Measurements from ENCODE around the gene BTBD10.

BTBD10 gene

DNA sequence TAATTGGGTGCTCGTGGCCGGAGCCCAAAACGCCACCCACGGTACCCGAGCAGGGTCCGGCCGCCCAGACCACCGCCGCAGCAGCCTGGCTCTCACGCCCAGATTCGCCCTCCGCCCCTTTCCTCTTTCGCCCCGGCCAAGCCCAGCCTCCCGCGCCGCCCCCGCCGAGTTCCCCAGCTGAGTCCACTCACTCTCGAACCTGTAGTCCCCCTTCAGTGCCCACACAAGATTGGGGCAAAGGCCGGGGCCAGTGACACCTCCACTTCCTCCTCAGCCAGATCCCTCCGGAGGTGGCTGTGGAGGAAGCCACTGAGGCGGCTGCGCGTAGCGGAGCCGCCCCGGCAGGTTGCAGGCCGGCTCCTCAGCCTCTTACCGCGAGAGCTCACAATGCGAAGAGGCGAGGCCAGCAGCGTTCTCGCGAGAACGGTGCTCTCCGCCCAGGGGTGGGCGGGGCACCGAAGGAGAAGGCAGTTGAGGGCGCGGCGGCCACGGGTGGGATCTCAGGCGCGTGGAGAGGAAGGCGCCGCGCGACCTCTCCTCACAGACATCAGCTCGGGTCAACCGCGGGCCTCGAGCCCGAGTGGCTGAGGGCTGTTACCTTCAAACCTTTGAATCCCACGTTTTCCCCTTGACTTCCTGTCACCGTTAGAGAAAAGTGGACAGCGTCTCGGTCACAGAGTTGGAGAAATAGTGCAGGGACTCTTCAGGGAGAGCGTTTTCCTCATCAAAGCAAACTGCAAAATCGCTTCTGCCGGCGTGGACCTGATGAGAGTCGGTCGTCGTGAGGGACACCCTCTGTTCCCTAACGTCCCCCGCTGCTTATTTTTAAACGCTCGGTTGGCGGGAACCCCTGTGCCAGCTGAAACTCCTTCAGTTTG is at the start of gene BTBD10:
Gene BTBD10, minus strand, starts transcription at position 322 of the 878 bp plus-strand sequence. CDS start 18,098 bp downstream, outside the sequence.
- peak; percentile 74 to 79 for DNase-seq (ENCODE audit: low read depth in 2 of 2)

DNA sequence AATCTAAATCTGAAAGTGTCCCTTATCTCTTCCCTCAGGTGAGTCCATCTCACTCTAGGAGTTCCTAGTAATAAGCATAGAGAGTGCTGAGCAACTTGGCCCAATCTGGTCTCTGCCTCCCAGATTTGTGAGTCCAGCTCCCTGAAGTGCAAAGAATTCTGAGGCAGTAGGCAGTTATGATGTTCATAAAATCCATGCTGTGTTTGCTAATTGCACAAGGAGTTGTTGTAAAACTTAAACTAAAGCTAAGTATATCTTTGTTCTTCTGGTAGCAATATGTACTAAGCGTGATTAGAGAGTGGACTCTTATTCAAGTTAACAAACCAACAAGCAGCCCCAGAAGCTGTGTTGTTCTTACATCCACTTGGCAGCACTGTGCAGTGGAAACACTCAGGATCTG is 40.4 kb upstream of the BTBD10 start:
- no peak for DNase-seq (ENCODE audit: low read depth in 2 of 2)

DNA sequence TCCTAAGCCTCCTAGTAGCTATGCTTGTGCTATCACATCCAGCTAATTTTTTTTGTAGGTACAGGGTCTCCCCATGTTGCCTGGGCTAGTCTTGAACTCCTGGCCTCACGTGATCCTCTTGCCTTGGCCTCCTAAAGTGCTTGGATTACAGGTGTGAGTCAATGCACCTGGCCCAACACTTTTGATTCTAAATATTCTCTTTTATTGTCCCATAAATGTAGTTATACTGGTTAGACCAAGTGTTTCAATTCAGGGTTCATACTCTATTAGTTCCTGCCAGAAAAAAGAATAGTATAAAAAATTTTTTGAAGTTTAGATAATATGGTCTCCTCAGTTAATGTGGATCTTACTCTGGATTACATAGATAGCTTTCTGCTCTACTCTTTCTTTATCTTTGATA is 39.5 kb upstream of the BTBD10 start:
- DNase-seq (ENCODE audit: low read depth in 2 of 2): no peak

DNA sequence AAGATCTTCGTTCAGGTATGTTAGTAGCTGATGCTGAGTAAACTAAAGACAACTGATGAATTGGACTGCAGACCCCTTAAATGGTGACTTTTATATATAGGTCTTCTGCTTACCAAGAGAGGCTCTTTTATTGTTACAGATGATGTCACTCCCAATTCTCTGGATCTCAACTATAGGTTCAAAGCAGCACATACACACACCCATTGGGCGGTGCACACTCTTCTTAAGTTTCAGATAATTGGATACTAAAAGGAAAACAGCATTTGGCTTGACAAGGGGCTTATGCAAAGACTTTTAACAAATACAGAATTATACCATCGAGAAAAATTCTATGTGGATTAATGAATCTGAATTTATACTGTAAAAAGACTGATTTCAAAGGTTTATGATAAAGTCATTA is 32.9 kb upstream of the BTBD10 start, which contains the start of gene PTH:
Gene PTH, minus strand, starts transcription at position 69 of the 400 bp plus-strand sequence. CDS start 3,142 bp downstream, outside the sequence.
- DNase-seq (ENCODE audit: low read depth in 2 of 2): no peak

DNA sequence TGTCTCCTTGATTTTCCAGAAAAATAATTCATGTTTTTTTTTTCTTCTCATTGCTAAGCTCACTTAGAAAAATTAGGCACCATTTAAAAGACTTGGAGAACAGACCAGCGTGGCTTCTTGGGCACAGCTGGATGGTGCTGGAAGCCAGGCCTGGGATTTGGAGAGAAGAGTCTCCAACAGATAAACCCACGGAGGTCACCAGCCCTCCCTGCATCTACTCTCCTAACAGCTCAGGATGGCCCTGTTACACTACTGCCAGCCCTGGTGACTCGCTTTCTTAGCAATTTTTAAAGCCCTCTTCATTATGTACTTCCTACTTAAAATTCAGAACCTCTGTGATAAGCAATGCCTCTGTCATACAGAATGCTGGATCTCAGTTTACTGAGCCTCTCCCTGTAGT is 31.0 kb upstream of the BTBD10 start:
- no peak for DNase-seq (ENCODE audit: low read depth in 2 of 2)

DNA sequence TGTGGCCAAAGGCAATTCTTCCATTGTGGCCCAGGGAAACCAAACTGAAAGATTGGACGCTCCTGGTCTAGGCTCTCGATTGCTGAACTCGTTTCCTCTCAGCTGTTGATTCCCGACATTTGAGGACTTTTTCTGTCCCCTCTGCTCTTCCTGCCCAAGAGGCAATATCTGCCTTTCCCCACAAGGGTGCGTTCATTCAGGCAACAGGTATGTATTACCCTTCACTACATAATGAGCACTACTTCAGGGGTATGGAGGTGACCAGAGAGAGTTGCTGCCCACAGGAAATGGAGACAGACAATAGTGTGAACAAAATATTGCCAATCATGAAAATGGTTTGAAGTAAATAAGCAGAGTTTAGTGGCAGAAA is 24.6 kb upstream of the BTBD10 start:
- DNase-seq (ENCODE audit: low read depth in 2 of 2): no peak

DNA sequence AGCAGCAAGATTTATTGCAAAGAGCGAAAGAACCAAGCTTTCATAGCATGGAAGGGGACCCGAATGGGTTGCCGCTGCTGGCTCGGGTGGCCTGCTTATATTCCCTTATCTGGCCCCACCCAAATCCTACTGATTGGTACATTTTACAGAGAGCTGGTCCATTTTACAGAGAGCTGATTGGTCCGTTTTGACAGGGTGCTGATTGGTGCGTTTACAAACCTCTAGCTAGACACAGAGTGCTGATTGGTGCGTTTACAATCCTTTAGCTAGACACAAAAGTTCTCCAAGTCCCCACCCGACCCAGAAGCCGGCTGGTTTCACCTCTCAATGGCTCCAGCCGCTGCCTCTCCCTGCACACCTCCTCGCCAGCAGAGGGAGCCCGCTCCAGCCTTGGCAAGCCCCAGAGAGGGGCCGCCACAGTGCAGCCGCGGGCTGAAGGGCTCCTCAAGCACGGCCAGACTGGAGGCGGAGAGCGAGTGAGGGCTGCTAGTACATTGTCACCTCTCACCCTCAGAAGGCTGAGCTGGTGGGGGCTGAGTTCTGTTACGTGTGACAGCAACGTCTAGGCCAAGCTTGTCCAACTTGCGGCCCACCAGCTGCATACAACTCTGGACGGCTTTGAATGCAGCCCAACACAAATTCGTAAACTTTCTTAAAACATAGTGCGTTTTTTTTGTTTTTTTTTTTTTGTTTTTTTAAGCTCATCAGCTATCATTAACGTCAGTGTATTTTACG is 24.1 kb upstream of the BTBD10 start:
- peak; percentile 6 to 40 for DNase-seq (ENCODE audit: low read depth in 2 of 2)

DNA sequence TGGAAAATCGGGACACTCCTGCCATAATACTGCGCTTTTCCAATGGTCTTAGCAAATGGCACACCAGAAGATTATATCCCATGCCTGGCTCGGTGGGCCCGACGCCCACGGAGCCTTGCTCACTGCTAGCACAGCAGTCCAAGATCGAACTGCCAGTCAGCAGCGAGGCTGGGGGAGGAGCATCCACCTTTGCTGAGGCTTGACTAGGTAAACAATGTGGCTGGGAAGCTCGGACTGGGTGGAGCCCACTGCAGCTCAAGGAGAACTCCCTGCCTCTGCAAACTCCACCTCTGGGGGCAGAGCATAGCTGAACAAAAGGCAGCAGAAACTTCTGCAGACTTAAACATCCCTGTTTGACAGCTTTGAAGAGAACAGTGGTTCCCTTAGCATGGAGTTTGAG is 17.2 kb upstream of the BTBD10 start:
- no peak for DNase-seq (ENCODE audit: low read depth in 2 of 2)

DNA sequence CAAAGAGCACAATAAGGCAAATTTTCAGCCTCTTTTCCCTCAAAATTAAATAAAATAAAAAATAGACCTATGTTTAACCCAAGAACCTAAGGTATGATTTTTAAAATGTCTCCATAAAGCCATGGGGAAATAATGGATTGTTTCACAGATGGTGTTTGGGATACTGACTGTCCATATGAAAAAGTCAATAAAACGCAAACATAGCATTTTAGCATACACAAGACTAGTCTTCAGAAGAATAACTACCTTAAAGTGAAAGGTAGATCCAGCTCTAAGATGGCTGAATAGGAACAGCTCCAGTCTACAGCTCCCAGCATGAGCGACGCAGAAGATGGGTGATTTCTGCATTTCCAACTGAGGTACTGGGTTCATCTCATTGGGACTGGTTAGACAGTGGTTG is 16.7 kb upstream of the BTBD10 start:
- no peak for DNase-seq (ENCODE audit: low read depth in 2 of 2)

DNA sequence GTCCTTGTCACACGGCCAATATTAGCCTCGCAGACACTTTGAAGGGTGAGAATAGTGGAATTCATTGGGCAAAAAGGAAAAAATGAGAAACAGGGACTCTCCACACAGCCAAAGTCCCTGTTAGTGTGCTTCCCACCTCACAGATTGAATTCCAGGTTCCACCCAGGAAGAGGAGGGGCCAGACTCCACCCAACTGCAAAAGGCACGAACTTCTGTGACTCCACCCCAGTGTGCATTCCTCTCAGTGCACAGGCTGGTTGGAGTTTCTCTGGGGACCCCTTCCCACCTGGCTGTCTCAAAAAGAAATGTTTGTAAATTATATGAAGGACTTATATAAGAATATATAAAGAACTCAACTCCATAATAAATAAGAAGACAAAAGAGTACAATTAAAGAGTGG is 12.1 kb upstream of the BTBD10 start:
- no peak for DNase-seq (ENCODE audit: low read depth in 2 of 2)

DNA sequence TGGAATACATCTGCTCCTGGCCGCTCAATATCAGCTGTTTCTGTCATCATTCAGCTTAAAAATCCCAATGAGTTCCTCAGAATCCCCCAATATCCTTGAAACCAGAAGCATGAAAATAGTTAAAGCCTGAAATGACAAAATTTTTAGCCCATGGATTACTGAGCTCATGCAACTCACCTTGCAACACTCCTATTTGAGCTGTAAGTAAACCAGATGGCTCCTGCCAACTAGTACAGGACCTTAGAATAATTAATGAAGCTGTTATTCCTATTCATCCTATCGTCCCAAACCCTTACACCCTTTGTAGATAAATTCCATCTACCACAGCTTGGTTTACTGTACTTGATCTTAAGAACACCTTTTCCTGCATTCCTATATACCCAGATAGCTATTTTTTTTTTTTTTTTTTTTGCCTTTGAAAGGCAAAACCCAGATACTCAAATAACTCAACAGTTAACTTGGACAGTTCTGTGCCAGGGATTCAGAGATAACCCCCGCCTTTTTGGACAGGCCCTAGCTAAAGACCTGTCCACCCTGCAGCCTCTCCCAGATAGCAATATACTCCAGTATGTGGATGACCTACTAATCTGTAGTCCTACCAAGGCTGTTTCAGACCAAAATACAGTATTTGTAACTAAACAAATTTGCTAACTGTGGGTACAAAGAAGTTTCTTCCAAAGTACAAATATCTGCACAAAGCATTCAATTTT is 10.1 kb upstream of the BTBD10 start:
- no peak for DNase-seq (ENCODE audit: low read depth in 2 of 2)

DNA sequence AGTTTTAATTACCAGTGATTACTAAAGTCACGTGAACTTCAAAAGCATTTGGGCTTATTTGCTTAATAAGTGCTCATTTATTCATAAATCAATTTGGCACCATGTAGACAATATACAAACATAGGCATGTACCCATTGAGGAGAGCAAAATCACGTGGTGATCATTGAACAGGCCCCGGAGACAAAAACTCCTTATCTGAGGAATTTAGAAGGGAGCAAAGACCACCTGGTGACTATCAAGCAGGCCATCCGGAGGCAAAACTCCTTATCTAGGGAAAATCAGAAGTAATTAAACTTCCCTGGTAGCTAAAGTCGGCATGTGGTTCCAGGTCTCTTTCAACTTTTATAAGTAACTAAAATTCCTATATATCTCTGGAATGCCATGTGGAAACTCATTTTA is 5.7 kb upstream of the BTBD10 start:
- DNase-seq (ENCODE audit: low read depth in 2 of 2): no peak

DNA sequence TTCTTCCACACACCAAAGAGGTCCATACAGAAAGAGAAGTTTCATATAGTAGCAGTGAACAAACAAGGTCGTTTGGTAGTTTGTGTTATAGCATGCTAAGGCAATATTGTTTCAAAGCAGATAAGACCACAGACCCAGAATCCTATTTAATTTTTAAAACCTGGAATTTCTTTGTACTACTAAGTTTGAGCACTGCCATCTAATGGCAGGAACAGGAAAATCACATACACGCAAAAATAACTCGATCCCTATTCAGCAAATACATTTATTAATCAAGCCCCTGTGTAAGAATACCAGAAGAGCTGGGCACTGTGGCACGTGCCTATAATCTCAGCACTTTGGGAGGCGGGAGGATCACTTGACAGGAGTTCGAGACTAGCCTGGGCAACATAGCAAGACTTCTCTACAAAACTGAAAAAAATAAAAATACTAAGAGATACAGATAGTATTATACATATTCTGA is 2.9 kb upstream of the BTBD10 start:
- DNase-seq (ENCODE audit: low read depth in 2 of 2): no peak

DNA sequence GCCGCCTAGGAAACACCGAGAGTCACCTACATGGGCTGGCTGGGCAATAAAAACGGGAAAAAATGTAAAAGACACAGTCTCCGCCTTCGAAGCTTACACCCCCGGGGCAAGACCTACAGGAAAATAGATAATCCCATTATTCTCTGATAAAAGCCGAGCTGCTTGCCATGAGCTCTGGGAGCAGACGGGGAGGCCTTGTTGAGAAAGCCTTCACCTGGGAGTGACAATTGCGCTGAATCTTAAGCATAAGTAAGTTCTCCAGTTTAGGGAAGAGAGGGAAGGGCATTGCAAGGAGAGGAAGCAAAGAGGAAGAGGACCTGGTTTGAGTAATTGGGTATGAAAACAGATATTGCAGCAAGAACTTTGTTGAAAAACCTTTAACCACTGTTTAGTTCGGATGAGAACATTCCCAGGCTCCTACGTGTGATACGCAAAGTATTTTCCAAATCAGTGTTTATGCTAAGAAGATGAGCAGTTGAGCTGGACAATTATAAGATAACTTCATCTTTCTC is 813 bp upstream of the BTBD10 start:
- DNase-seq (ENCODE audit: low read depth in 2 of 2): no peak

DNA sequence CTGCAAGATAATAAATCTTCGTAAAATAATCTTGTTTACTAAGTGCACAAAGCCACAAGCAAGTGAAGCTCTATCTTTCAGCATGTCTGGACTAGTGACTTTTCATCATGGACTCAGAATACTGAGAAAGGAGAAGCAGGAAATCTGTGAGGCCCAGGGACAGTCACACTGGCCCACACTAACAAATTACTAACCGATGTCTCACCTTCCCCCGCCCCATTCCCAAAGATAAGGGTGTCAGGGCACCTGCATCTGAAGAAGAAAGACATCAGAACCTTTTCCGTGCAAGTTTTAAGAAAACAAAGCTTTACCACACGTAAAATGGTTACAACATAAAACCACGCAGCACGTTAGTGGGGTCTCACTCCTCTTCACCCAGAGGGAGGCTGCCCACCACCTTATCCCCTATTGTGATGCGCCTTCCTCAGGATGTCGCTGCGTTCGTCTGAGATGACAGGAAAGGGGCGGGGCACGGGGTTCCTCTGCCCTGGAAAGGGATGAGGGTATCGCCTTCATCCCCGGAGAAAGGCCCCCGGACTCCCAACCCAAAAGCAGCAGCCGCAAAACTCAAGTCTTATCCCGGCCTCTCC is 616 bp downstream of the BTBD10 start:
- peak in 1 of 2 donors; percentile 25 for DNase-seq (ENCODE audit: low read depth in 2 of 2)

DNA sequence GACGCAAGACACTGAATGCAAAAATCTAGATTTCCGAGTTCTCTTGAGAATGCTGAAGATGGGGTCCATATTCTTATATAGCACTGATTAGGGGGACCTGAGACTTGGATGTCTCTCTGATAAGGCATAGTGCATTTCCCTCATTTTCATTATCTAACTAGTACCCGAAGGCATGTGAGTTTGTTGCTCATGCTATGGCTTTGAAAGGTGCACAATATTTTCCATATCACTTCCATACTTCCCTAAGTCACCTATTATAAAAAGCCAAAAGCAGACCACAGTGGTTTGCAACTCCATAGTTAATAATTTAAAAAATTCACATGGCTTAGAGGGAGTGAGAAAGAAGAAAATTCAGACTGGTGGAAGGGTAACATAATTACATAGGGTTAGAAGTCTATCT is 1.7 kb downstream of the BTBD10 start:
- DNase-seq (ENCODE audit: low read depth in 2 of 2): no peak

DNA sequence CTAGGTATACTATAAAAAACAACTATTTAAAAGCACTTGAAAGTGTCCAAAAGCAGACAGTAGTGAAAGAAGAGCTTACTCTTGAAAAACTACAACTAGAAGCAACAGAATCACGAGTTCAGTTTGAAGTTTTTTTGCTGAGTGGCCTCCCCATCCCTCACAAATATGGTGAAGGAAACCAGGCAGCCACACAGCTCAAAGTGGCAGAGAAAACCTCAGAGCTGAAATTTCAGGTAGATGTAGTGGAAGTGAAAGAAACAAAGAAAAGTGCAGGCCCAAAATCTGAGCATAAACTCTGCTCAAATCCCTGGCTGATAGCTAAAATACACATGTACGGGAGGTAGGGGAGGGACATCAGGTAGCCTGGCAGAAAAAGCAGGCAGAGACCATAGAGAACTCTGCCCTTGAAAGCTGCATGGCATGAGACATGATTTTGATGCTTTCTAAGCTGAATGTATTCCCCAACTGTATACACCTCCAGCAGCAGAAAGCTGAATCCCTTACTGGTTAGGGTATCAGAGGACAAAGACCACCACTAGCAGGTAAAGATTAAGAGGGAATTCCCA is 12.1 kb downstream of the BTBD10 start:
- no peak for DNase-seq (ENCODE audit: low read depth in 2 of 2)

DNA sequence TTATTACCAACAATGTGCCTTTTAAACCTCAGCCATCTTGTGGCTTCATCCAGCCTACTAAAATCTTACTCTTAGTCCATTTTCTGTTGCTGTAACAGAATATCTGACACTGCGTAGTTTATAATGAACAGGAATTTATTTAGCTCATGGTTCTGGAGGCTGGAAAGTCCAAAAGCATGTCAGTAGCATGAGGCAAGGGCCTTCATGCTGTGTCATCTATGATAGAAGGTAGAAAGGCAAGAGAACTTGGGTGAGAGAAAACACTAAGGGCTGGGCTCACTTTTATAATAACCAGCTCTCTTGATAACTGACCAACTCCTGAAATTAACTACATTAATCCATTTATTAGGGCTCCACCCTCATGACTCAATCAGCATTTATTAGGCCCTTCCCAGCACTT is 13.5 kb downstream of the BTBD10 start:
- DNase-seq (ENCODE audit: low read depth in 2 of 2): no peak

DNA sequence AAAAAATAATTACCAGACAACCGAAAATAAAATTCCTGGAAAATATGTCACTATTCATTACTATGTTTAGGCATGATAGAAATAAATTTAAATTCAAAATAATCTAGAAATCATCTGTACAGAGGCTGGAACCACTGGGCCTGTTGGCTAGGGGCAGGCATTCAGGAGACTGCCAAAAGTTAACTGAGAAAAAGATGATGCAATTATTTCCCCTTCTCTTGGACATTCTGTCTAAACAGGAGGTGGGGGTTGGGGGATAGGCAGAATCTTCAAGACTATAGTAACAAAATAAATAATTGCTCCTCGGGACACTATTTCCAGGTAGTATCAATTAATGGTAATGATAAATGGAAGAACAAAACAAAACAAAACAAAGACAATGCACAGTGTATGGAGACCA is 14.1 kb downstream of the BTBD10 start:
- no peak for DNase-seq (ENCODE audit: low read depth in 2 of 2)

DNA sequence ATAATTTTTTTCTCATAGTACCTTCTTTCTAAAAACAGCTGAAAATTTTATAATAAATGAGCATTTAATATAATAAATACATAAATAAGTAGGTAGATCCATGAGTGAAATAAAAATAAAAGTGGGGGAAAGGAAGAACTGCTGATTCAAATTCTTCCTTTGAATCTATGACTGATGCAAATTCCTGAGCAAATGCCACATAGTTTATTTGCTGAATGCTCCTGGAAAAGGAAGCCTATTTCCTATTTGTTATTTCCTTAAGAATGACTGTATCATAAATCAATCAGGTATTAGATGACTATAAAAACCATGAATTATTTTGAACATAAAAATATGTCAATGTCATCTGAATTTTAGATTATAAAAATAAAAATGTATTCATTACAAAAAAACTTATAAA is 16.6 kb downstream of the BTBD10 start:
- DNase-seq (ENCODE audit: low read depth in 2 of 2): no peak

DNA sequence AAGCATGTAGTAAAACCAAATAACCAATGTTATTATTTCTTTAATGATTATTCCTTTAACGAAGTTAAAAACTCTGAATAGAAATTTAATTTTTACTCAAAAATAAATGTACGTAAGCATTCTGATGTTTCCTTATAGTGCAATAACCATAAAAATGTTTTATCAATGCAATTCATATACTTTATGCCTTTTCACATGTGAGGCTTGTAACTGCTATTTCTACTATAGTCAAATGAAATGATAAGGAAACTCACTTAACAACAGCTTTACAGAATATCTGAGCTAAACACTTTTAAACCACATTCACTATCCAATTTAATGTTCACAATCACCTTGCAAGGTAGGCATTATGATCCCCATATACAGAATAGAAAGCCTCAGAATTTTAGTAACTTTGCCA is 17.4 kb downstream of the BTBD10 start:
- no peak for DNase-seq (ENCODE audit: low read depth in 2 of 2)

All from stimulated activated CD4-positive, alpha-beta T cell treated with anti-CD3 and anti-CD28 coated beads, Interleukin-1b, Interleukin-23, amount 100 ng/mL, for 1 hour (primary cell).